Esophagus squamous epithelium (tissue), 4 donors: ENCODE data around the gene IFI44L.

Source experiments
- CTCF ChIP-seq, 6 experiments: fragments of 450-650 bp in 4 of 6; fragments of 200-600 bp in 2 of 6; sonication (generic) in 2 of 6; IDR thresholded peaks; one replicate each; pipeline ENCODE4 v1.5.1; 2016 to 2019; ENCODE audit warnings: antibody characterized with exemption in 6 of 6, mild to moderate bottlenecking in 4 of 6, moderate library complexity in 4 of 6
- POLR2A ChIP-seq, 4 donors: fragments of 450-650 bp; IDR thresholded peaks; one replicate each; pipeline ENCODE4 v1.6.1; 2017; ENCODE audit warnings: antibody characterized with exemption in 4 of 4, mild to moderate bottlenecking in 4 of 4, moderate library complexity in 3 of 4

GRCh38 chr1:78645723-78646122, 25.5 kb downstream of the IFI44L start:
- TF ChIP-seq CTCF (IDR thresholded peaks at IDR 0.05) = no peak
- TF ChIP-seq POLR2A (IDR thresholded peaks at IDR 0.05) = no peak
